HUES6 (cell line): ENCODE data around the gene GPI.
A peak's percentile ranks its signal among the peaks of the same experiment; 100 is the strongest.
"Not testable (repeated sequence)": the region's sequence is repeated elsewhere in the genome, so short reads cannot be mapped to it uniquely, and the experiment has no call there.

ENCODE experiments used
- H3K27ac ChIP-seq: 2 replicates; pipeline ENCODE4 v1.7.0; 2013; ENCODE audit warnings: low read depth, mild to moderate bottlenecking, low read length, inconsistent platforms
- H3K27me3 ChIP-seq: 2 replicates; pipeline ENCODE4 v1.6.1; 2013; ENCODE audit warnings: low read length; ENCODE audit not compliant: control insufficient read depth, insufficient read depth
- H3K36me3 ChIP-seq: 2 replicates; pipeline ENCODE4 v1.6.1; 2013; ENCODE audit warnings: low read length; ENCODE audit not compliant: control insufficient read depth, insufficient read depth
- H3K4me1 ChIP-seq: 2 replicates; pipeline ENCODE4 v1.6.1; 2013; ENCODE audit warnings: low read length; ENCODE audit not compliant: control insufficient read depth, insufficient read depth
- H3K4me3 ChIP-seq: 2 replicates; pipeline ENCODE4 v1.5.1; 2013; ENCODE audit warnings: low read depth, low read length
- H3K9ac ChIP-seq: one replicate; pipeline ENCODE4 v1.6.1; 2013; ENCODE audit warnings: mild to moderate bottlenecking, low read length
- H3K9me3 ChIP-seq: 2 replicates; pipeline ENCODE4 v1.6.1; 2013; ENCODE audit warnings: low read depth, low read length; ENCODE audit not compliant: control insufficient read depth, insufficient read depth

The GPI gene

DNA sequence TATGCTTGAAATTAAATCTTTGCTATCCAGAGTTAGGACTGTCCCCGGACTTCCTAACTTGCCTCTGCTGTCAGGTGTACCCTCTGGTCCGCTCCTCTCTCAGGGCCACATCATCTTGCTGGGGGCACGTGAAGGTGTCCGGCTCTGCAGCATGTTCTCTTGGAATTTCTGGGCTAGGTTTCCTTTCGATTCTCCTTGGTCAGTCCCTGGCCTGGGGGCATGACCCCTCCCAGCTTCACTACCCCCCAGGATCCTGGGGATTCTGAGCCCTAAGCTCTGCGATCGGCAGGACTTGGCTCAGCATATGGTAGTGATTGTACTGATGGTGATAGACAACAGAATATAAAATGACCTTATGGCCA lies 5.1 kb upstream of the GPI start:
- H3K4me1 ChIP-seq = peaks cover 14% of the 10 kb centered on the region
- H3K36me3 ChIP-seq = no peaks in the 10 kb centered on the region
- H3K9me3 ChIP-seq = no peaks in the 10 kb centered on the region
- H3K27ac ChIP-seq = peak overlapping the region; percentile 12; the same call in 1 of the 2 replicates
- no peaks in the 10 kb centered on the region for H3K27me3 ChIP-seq
- peak overlapping the region; percentile 59 for H3K4me3 ChIP-seq
- peak overlapping the region; percentile 63 for H3K9ac ChIP-seq

DNA sequence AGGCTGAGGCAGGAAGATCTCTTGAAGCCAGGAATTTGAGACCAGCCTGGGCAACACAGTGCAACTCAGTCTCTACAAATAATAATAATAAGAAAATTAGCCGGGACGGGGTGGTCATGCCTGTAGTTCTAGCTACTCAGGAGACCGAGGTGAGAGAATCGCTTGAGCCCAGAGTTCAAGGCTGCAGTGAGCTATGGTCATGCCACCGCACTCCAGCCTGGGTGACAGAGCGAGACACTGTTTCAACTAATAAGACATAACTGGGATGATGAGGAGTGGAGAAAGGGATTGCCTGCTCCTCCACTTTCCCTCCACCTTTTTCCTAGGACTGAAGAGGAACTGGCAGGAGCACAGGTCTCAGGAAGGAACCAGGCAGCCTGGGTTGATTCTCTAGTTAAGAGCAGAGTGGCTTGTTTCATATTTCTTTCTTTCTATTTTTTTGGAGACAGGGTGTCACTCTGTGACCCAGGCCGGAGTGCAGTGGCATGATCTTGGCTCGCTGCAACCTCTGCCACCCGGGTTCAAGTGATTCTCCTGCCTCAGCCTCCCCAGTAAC lies 4.6 kb upstream of the GPI start:
- Histone ChIP-seq H3K9me3 (no peaks in the 10 kb centered on the region), H3K4me3 (no peak overlapping the region), H3K27me3 (no peaks in the 10 kb centered on the region), H3K27ac (no peak overlapping the region), H3K36me3 (no peaks in the 10 kb centered on the region), H3K4me1 (peaks cover 14% of the 10 kb centered on the region), H3K9ac (no peak overlapping the region)

DNA sequence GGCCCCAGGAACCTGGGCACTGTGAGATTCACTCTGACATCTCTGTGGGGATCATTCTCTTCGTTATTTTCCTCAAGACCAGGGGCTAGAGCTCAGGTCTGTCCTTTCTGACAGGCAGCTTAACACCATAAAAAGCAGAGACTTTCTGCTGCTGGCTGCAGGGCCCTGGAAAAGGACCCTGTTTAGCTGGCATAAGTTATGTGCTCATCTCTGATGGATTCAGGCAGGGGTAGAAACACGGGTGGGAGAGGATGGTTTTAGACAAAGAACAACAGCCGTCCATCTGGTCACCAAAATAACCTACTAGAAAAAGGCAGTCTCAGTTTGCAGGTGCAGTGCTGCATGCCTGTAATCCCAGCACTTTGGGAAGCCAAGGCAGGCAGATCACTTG lies 2.3 kb upstream of the GPI start:
- H3K9ac ChIP-seq = no peak overlapping the region
- peaks cover 15% of the 10 kb centered on the region for H3K36me3 ChIP-seq
- peaks cover 22% of the 10 kb centered on the region for H3K4me1 ChIP-seq
- H3K27ac ChIP-seq = no peak overlapping the region
- no peaks in the 10 kb centered on the region for H3K27me3 ChIP-seq
- H3K4me3 ChIP-seq = no peak overlapping the region
- H3K9me3 ChIP-seq = no peaks in the 10 kb centered on the region

DNA sequence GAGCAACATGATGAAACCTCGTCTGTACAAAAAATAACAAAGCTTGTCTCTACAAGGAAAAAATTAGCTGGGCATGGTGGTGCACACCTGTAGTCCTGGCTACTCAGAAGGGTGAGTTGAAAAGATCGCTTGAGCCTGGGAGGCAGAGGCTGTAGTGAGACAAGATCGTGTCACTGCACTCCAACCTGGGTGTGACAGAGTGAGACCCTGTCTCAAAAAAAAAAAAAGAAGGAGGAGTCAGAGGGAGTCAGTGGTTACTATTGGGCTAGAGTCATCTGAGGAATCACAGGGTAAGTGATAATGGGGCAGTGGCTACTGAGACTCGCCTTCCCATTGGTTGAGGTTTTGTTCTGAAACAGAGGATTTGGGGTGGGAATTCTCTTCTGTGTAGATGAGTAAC lies 1.9 kb upstream of the GPI start:
- Histone ChIP-seq H3K9me3 (no peaks in the 10 kb centered on the region), H3K36me3 (peaks cover 19% of the 10 kb centered on the region), H3K27ac (no peak overlapping the region), H3K27me3 (no peaks in the 10 kb centered on the region), H3K9ac (no peak overlapping the region), H3K4me1 (peaks cover 22% of the 10 kb centered on the region), H3K4me3 (no peak overlapping the region)

DNA sequence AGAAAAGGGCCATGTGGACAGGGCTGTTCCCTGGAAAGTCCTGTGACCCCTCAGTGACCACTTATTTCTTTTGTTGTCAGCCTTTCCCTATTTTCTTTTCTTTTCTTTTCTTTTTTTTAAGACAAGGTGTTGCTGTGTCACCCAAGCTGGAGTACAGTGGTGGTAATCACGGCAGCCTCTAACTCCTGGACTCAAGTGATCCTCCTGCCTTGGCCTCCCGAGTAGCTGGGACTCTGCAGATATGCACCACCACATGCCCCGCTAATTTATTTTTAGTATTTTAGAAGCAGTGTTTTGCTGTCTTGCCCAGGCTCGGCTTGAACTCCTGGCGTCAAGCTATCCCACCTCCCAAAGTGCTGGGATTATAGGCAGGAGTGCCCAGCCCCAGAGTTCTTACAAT lies 1.1 kb upstream of the GPI start:
- Histone ChIP-seq H3K27ac (no peak overlapping the region), H3K27me3 (no peaks in the 10 kb centered on the region), H3K4me3 (no peak overlapping the region), H3K9ac (no peak overlapping the region), H3K36me3 (peaks cover 27% of the 10 kb centered on the region), H3K9me3 (no peaks in the 10 kb centered on the region), H3K4me1 (peaks cover 14% of the 10 kb centered on the region)

DNA sequence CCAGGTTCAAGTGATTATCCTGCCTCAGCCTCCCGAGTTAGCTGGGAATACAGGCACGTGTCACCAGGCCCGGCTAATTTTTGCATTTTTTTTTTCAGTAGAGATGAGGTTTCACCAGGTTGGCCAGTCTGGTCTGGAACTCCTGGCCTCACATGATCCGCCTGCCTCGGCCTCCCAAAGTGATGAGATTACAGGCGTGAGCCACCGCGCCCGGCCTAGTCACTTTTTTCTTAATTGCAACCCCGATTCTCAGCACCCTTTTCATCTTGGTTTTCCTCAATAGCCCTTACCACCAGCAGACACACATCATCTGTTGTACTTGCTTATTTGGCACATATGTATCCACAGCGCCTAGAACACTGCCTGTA lies 550 bp upstream of the GPI start:
- peak overlapping the region; percentile 89 for H3K4me3 ChIP-seq
- no peaks in the 10 kb centered on the region for H3K9me3 ChIP-seq
- H3K27me3 ChIP-seq = no peaks in the 10 kb centered on the region
- peak overlapping the region; percentile 1 for H3K9ac ChIP-seq
- H3K36me3 ChIP-seq = peaks cover 33% of the 10 kb centered on the region
- H3K4me1 ChIP-seq = peaks cover 14% of the 10 kb centered on the region
- H3K27ac ChIP-seq = no peak overlapping the region

DNA sequence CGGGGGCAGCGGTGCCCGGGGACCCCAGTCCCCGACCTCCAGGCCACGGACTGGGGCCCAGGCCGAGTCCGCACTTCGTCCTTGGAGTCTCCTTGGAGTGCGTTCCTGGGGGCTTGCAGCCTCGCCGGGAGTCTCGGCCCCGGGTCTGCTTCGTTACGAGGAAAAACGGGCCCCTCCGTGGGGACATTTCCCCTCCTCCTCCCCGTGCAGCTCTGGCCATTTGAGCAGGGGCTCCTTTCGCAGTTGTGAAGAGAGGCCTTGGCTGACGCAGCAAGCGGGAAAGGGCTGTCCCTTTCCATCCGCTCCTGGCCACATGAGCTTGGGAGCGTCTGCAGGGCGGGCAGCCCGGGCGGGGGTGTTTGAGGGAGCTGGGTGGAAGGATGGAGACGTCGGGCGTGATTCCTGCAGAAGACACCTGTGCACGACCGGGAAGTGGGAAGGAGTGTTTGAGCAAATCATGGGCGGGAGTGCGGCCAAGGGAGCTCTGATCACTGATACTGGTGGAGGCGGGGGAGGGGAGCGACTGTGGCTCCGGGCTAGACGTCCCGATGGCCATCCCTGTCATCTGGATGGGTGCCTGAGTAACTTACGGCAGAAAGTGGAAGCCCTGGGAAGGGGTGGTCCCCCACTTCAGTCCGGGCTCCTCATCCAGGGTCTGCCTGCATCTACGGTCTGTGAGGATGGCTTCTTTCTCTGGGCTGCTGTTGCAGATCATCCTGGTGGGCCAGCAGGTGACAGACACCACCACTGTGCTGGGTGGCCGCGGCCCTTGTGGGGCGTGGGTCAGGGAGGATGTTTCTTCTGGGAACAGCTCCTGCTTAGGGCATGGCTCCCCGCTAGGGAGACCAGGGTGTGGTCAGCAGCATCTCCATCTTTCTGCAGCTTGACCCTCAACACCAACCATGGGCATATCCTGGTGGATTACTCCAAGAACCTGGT lies 736 bp downstream of the GPI start:
- peaks cover 7% of the 10 kb centered on the region for H3K4me1 ChIP-seq
- peak overlapping the region; percentile 80 for H3K27ac ChIP-seq
- peak overlapping the region; percentile 79 for H3K9ac ChIP-seq
- H3K27me3 ChIP-seq = no peaks in the 10 kb centered on the region
- peak overlapping the region; percentile 89 for H3K4me3 ChIP-seq
- peaks cover 44% of the 10 kb centered on the region for H3K36me3 ChIP-seq
- no peaks in the 10 kb centered on the region for H3K9me3 ChIP-seq

DNA sequence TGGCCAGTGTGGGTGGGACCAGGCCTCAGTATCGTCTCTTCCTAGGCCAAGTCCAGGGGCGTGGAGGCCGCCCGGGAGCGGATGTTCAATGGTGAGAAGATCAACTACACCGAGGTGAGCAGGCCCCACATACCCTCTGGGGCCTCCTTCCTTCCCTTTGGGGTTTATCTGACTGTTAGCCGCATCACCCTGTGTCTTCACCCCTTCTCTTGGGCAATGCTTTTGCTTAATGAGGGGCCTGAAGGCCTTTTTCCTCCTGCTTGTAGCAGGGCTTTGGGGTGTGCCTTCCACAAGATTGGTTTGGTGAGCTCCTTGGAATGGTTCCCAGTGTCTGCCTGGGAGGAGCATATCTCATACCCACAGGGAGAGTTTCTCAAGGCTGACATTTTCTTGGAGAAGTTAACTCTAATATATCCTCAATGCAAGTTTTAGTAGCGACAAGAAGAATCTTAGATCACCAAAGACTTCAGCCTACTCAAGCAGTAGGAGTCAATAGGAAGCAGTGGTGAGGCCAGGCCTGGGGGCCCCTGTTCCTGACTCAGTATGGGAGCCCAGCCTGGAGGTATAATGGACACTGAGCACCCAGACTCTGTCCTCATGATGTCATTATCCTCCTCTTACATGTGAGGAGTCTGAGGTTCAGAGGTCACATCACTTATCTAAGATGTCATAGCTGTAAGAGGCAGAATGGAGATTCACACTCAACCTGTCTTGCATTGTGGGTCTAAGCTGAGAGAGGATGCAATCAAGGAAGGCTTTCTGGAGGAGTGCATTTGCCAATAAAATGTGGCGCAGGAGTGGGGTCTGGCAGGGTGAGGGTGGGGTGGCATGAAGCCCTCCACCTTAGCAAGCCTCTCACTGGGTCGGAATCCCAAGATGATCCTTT lies 2.0 kb downstream of the GPI start:
- Histone ChIP-seq H3K27ac (no peak overlapping the region), H3K27me3 (no peaks in the 10 kb centered on the region), H3K36me3 (peaks cover 52% of the 10 kb centered on the region), H3K9me3 (no peaks in the 10 kb centered on the region), H3K4me3 (peak overlapping the region; percentile 89; the same call in 1 of the 2 replicates), H3K4me1 (peaks cover 7% of the 10 kb centered on the region), H3K9ac (no peak overlapping the region)

DNA sequence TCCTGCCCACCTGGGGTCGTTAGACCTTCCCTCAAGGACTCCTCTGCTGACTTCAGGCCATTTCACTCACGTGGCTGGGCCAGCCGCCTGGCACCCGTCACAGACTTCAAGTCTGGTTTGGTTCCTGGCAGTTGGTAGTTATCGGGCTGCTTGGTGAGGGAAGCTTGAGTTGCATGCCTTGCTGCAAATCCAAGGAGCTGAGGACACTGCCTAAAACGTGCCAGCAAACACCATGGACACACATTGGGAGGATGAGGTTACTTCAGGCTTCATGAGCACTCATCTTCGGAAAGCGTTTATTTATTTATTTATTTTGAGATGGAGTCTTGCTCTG lies 2.6 kb downstream of the GPI start:
- Histone ChIP-seq H3K9me3 (no peaks in the 10 kb centered on the region), H3K9ac (no peak overlapping the region), H3K27me3 (no peaks in the 10 kb centered on the region), H3K27ac (no peak overlapping the region), H3K36me3 (peaks cover 57% of the 10 kb centered on the region), H3K4me1 (peaks cover 7% of the 10 kb centered on the region), H3K4me3 (no peak overlapping the region)

DNA sequence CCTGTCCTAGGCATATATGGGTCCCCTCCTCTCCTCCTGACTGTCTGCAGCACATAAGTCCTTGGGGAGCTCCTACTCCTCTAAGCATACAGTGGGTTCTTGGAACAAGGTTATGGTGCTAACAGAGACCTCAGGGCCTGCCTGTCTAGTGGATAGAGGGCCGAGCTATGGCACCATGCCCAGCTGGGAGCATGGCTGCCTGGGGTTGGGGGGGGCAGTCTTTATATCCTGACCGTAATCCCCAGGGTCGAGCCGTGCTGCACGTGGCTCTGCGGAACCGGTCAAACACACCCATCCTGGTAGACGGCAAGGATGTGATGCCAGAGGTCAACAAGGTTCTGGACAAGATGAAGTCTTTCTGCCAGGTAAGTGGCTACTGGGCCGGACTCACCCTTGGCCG lies 3.3 kb downstream of the GPI start:
- Histone ChIP-seq H3K27ac (no peak overlapping the region), H3K4me1 (peaks cover 7% of the 10 kb centered on the region), H3K27me3 (no peaks in the 10 kb centered on the region), H3K36me3 (peaks cover 58% of the 10 kb centered on the region), H3K9me3 (no peaks in the 10 kb centered on the region), H3K4me3 (no peak overlapping the region), H3K9ac (no peak overlapping the region)

DNA sequence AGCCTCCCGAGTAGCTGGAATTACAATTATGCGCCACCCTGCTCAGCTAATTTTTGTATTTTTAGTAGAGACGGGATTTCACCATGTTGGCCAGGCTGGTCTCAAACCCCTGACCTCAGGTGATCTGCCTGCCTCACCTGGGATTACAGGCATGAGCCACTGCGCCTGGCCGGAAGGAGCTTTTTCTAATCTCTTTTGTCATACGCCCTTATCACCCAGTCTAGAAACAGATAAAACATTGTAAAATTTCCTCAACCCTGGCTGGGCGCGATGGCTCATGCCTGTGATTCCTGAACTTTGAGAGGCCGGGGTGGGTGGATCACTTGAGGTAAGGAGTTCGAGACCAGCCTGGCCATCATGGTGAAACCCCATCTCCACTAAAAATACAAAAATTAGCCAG lies 4.2 kb downstream of the GPI start:
- peaks cover 63% of the 10 kb centered on the region for H3K36me3 ChIP-seq
- not testable (repeated sequence) for H3K9me3 ChIP-seq, H3K27ac ChIP-seq

More for the DNA sequence above, 4.2 kb downstream of the GPI start:
- not testable (repeated sequence) for H3K4me1 ChIP-seq, H3K9ac ChIP-seq, H3K27me3 ChIP-seq, H3K4me3 ChIP-seq
